Left hindlimb (tissue), 1 donor: ENCODE data around the gene SCAMP5.

Experiments
- DNase-seq: peaks from one replicate; pipeline ENCODE4 v3.0.0-alpha.2; 2018

The SCAMP5 gene

DNA sequence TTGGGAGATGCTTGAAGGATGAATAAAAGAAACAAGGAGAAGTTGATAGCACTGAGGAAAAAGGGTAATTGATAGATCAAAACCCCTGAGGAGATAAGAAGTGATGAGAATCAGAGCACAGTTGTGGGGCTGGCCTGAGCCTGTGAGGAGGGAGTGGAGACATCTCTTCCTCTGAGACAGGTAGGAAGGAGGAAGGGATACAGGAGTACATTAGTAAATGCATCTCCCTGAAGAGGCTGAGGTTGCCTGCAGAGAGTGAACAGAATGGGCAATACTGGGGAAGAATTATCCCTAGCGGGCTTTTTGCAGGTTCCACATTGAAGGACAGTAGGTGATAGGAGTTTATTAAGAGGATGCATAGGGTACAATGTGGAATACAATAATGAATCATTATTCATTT is 17.3 kb upstream of the SCAMP5 start:
- no peak for DNase-seq

DNA sequence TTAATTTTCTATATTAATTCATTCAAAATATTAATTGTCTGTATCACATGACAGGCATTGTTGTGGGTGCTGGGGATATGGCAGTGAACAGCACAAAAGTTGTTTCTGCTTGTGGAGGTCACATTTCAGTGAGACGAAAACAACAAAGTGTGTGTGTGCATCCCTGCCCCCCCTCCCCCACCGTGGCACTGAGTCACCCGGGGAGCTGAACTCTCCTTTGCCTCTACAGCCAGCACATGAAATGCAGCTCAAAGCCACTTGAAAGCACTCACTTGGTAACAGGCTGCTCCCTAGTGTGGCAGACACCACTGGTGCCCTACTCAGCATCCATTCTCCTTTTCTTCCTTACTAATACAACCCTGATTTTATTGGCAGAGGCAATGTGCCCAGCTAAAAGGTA is 16.9 kb upstream of the SCAMP5 start:
- no peak for DNase-seq

GRCh38 chr15:74982183-74982582 is 13.2 kb upstream of the SCAMP5 start:
- DNase-seq, result no peak

GRCh38 chr15:74983725-74984231 is 11.6 kb upstream of the SCAMP5 start:
- DNase-seq, result no peak

- DNase-seq, result no peak
These were observed 7.2 kb upstream of the SCAMP5 start for GRCh38 chr15:74988007-74988800.

- DNase-seq, result no peak
These were observed 5.8 kb upstream of the SCAMP5 start for GRCh38 chr15:74989527-74989926.

GRCh38 chr15:74992619-74993018 is 2.7 kb upstream of the SCAMP5 start:
- no peak for DNase-seq

GRCh38 chr15:74994236-74994635 is 1.1 kb upstream of the SCAMP5 start:
- no peak for DNase-seq

- DNase-seq, result no peak
These were observed 678 bp upstream of the SCAMP5 start for GRCh38 chr15:74994685-74995084.

DNA sequence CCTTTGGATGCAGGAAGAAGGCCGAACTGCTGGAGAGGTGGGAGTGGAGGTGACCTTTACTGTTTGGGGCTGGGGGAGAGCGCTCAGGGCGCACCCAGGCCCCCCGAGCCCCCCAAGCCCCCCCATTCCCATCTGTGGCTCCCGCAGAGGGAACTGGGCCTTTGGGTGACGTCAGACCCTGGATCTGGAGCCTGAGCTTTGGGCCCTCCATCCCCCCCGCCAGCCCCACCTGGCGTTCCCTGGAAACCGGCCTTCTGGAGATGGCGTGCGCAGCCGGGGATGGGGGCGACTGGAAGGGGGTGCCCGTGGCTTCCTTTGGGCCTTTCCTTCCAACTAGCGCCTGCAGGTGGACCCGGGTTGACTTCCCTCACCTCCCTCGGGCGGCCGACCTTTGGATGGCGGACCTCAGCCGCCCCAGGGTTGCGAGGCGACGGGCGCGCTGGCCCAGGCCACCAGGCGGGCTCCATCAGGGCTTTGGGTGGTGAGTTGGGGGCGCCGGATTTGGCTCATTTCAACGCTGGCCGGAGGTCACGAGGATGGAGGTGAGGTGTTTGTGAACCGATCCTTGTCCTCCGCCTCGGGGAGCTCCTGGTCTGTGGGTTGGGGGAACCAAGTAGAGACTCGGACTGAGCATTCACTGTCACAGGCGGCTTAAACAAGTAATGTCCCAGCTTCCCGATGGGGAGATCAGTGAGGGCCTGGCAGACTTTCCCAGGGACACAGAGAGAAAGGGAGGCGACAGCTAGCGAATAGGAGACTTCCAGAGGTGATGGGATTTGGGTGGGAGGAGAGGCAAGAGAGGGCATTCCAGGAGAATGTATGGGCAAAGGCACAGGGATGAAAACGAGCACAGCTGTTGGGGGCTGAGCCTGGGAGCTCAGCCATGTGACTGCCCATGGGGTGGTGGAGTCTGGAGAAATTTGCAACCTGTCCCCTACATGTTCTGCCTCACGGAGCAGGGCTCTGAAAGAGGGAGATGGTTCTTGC is 709 bp downstream of the SCAMP5 start:
- DNase-seq, result no peak

DNA sequence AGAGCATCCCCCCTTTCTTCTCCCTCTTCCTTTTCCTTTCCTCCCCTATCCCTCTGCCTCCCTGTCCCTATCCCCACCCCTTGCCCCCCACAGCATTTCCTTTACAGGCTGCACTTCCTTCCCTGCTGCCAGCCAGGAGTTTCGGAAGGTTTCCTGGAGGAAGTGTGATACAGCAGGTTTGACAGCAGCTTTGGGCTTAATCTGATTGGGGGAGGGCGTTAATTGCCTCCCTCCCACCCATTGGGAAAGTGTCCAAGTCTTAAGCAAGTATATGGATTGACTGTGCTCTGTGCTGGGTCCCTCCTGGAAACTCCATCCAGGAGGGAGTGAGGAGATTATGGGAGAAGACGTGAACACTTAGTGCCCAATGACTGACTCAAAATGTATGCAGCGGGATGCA is 1.8 kb downstream of the SCAMP5 start:
- no peak for DNase-seq

- no peak for DNase-seq
These were observed 2.2 kb downstream of the SCAMP5 start for GRCh38 chr15:74997543-74997942.

- DNase-seq, result no peak
These were observed 5.9 kb downstream of the SCAMP5 start for GRCh38 chr15:75001310-75001709.

DNA sequence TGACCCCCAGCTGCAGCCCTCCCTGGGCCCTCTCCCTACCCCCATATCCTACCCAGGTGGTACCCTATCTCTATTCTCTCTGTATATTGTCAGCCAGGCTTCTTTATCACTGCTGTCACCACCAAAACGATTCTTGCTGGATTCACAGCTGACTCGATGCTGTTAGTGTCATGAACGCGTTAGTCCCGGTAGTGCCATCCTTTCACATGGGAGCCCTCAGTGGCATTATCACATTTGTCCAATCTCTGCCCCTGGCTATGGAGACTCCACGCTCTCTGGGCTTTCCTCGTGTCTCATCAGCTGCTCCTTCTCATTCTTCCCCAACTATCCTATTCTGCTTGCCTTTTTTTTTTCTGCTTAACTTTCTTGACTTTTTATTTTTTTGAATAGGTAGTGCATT is 7.0 kb downstream of the SCAMP5 start:
- DNase-seq, result no peak

DNA sequence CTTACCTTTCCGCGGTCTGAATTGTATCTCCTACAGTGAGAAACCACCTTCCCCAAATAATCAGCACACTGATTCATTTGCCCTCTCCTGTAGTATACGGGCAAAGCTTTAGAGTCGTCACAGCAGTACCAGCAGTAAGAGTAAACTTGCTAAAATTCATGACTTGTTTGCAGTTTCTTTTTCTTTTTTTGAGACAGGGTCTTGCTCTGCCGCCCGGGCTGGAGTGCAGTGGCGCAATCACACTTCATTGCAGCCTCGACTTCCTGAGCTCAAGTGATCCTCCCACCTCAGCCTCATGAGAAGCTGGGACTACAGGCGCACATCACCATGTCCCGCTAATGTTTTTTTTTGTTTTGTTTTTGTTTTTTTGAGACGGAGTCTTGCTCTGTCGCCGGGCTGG is 11.9 kb downstream of the SCAMP5 start:
- DNase-seq, result no peak

DNA sequence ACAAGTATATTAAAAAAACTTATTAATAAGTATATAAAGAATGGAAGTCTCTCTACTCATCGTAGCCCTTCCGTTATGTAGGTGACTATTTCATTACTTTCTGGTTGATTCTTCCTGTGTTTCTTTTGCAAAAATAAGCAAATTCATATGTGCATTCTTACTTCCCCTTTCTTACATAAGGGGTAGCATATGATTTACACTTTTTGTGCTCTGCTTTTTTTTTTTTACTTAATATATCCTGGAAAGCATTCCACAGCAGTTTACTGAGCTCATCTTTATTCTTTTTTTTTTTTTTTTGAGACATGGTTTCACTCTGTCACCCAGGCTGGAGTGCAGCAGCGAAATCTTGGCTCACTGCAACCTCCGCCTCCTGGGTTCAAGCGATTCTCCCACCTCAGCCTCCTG is 12.9 kb downstream of the SCAMP5 start:
- no peak for DNase-seq

DNA sequence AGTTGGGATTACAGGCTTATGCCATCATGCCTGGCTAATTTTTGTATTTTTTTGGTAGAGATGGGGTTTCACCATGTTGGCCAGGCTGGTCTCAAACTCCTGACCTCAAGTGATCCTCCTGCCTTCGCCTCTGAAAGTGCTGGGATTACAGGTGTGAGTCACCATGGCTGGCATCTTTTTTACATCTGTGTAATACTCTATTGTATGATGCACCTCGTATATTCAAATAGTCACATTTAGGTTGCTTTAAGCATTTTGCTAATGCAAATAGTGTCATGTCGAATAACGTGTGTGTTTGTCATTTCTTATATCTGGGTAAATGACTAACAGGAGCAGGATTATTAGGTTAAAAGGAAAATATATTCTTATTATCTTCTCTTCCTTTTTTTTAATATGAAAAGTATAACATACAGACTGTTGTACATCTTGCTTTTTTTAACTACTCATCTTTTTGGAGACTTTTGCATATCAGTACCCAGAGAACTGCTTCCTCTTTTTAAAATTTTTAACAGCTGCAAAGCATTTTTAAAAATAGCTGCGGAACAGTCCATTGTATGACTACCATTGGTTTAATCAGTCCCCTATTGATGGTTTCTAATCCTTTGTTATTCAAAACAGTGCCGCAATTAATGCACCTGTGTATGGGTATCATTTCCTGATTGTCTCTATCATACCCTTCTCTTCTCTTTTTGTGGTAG is 13.4 kb downstream of the SCAMP5 start:
- no peak for DNase-seq

DNA sequence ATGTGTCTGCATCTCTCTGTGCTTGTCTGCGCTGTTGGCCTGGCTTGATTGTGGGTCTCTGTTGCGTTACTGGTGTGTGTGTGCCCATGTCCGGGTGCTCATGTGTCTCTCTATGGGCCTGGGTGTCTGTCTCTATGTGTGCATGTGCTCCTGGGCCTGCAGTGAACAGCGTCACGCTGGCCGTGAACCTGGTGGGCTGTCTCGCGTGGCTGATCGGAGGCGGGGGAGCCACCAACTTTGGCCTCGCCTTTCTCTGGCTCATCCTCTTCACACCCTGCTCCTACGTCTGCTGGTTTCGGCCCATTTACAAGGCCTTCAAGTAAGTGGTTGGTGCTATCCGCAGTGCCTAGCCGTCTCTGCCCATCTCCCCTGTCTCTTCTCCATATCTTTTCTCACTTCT is 21.1 kb downstream of the SCAMP5 start:
- DNase-seq, result no peak

- no peak for DNase-seq
These were observed 24.6 kb downstream of the SCAMP5 start for GRCh38 chr15:75019916-75020315.

- no peak for DNase-seq
These were observed 26.0 kb downstream of the SCAMP5 start for GRCh38 chr15:75021341-75021740.

GRCh38 chr15:75022783-75023180 is 27.4 kb downstream of the SCAMP5 start:
- DNase-seq, result no peak

GRCh38 chr15:75023181-75023871 is 28.0 kb downstream of the SCAMP5 start, which contains the start of gene PPCDC:
TSS of gene PPCDC (plus strand) at chr15:75023590. CDS start at chr15:75028319, 4,729 bp downstream.
- DNase-seq, result peak; percentile 97
